HepG2 (cell line): ENCODE measurements around the gene PFN1. TPM values are rescaled to one million over a fixed set of nuclear protein-coding genes. Genes with fewer than 3 reads are reported as not detected.
A peak's percentile ranks its signal among the peaks of the same experiment; 100 is the strongest.

Experiments
- ASH2L ChIP-seq: fragments of 300-600, 200-600 bp; sonication (generic); IDR thresholded peaks from 2 replicates; pipeline ENCODE4 v1.7.0; 2017; ENCODE audit warnings: low read depth, mild to moderate bottlenecking, moderate library complexity, mixed read lengths, low read length; ENCODE audit not compliant: insufficient read length
- ATM ChIP-seq: fragments of 450-650 bp; IDR thresholded peaks from 2 replicates; pipeline ENCODE4 v1.7.1; 2017; ENCODE audit warnings: mild to moderate bottlenecking, borderline replicate concordance
- KDM5B ChIP-seq: sonication (generic); formaldehyde crosslinking; IDR thresholded peaks from 2 replicates; pipeline ENCODE4 v1.4.0; 2020; ENCODE audit warnings: missing genetic modification reagents, mild to moderate bottlenecking, borderline replicate concordance
- KLF16 ChIP-seq, 2 experiments: sonication (generic) in 1 of 2; formaldehyde crosslinking in 1 of 2; IDR thresholded peaks; 2 replicates each; pipeline versions ENCODE4 v1.6.1 to v1.8.0; 2016 to 2023; ENCODE audit warnings: missing genetic modification reagents in 2 of 2, missing compliant biosample characterization in 1 of 2
- NR2F6 ChIP-seq, 2 experiments: IDR thresholded peaks; 2 replicates each; pipeline ENCODE4 v1.6.1; 2016; ENCODE audit warnings: antibody characterized with exemption in 1 of 2, mild to moderate bottlenecking in 1 of 2
- PHF21A ChIP-seq: sonication (generic); formaldehyde crosslinking; IDR thresholded peaks from 2 replicates; pipeline ENCODE4 v1.5.0; 2020; ENCODE audit warnings: mild to moderate bottlenecking, missing genetic modification reagents
- SCMH1 ChIP-seq: sonication (generic); formaldehyde crosslinking; IDR thresholded peaks from 2 replicates; pipeline ENCODE4 v1.9.0; 2021; ENCODE audit warnings: missing genetic modification reagents, mild to moderate bottlenecking, borderline replicate concordance
- SMARCE1 ChIP-seq: fragments of 450-650 bp; IDR thresholded peaks from 2 replicates; pipeline ENCODE4 v1.6.1; 2017; ENCODE audit warnings: borderline replicate concordance
- ZBTB21 ChIP-seq: sonication (generic); formaldehyde crosslinking; IDR thresholded peaks from 2 replicates; pipeline ENCODE4 v1.4.0; 2020; ENCODE audit warnings: missing genetic modification reagents
- ZNF501 ChIP-seq: sonication (generic); formaldehyde crosslinking; IDR thresholded peaks from 2 replicates; pipeline ENCODE4 v1.5.1; 2020; ENCODE audit warnings: mild to moderate bottlenecking, moderate library complexity, missing genetic modification reagents
- ZNF512 ChIP-seq: sonication (generic); formaldehyde crosslinking; IDR thresholded peaks from 2 replicates; pipeline ENCODE4 v1.4.0; 2020; ENCODE audit warnings: mild to moderate bottlenecking, missing genetic modification reagents
- ZNF770 ChIP-seq: sonication (generic); formaldehyde crosslinking; IDR thresholded peaks from 2 replicates; pipeline ENCODE4 v1.5.0; 2020; ENCODE audit warnings: mild to moderate bottlenecking, missing genetic modification reagents
- polyA plus RNA-seq, 8 experiments: library from polyadenylated mRNA; depleted of rRNA in 3 of 8; stranded (reverse) in 7 of 8; unstranded in 1 of 8; fragments of >200 nt; fragmentation: Illumina TruSeq in 4 of 8; extraction: Trizol in 4 of 8; gene quantifications; 2 replicates each; pipeline versions ENCODE4 v1.2.1 to v1.2.3, GENCODE V29; 2011 to 2016; ENCODE audit warnings: low read depth in 4 of 8, missing spikeins in 1 of 8, mixed read lengths in 1 of 8; ENCODE audit not compliant: insufficient read depth in 1 of 8
- total RNA-seq, 5 experiments: library from RNA; depleted of rRNA; stranded (reverse); fragments of >200 nt; fragmentation: Illumina TruSeq; extraction: Trizol; gene quantifications; 2 replicates each; pipeline ENCODE4 v1.2.3, GENCODE V29; 2016; ENCODE audit warnings: low read depth in 1 of 5
- TF ChIP-seq, protein P1 (sequence below): sonication (generic); formaldehyde crosslinking; IDR thresholded peaks from 2 replicates; pipeline ENCODE4 v1.4.0; 2020; ENCODE audit warnings: missing genetic modification reagents

PFN1 gene
- total and polyA plus RNA-seq, 2 of the 13 experiments (the other 11 are each of a cell fraction or from before 2014, with no cell fraction given), result 494 to 613 TPM

DNA sequence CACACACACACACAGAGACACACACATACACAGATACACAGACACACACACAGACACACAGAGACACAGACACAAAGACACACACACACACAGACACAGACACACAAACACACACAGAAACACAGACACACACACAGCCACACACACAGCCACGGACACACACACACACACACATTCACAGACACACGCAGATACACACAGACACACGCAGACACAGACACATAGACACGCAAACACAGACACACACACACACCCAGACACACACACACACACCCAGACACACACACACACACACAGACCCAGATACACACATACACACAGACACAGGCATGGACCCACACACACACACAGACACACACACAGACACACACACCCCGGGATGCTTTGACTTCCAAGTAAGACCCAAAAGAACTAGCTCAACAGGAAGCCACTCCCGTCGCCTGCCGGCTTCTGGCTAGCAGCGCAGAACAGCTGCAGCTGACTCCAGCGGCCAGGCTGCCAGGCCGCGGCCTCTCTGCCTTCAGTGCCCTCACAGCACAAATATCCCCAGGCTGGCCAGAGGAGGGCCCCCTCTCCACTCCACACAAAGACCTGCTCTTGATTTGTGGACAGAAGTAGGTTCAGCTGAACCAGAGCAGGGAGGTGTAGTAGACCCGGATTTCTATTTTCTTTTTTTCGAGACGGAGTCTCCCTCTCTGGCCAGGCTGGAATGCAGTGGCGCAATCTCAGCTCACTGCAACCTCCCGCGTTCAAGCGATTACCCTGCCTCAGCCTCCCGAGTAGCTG is 39.4 kb downstream of the PFN1 start (continued):
- TF ChIP-seq, protein P1, sequence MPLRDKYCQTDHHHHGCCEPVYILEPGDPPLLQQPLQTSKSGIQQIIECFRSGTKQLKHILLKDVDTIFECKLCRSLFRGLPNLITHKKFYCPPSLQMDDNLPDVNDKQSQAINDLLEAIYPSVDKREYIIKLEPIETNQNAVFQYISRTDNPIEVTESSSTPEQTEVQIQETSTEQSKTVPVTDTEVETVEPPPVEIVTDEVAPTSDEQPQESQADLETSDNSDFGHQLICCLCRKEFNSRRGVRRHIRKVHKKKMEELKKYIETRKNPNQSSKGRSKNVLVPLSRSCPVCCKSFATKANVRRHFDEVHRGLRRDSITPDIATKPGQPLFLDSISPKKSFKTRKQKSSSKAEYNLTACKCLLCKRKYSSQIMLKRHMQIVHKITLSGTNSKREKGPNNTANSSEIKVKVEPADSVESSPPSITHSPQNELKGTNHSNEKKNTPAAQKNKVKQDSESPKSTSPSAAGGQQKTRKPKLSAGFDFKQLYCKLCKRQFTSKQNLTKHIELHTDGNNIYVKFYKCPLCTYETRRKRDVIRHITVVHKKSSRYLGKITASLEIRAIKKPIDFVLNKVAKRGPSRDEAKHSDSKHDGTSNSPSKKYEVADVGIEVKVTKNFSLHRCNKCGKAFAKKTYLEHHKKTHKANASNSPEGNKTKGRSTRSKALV (CRISPR knock-in tag), result 0 out of 2 replicates have a peak, but pooled peaks have one; percentile 12
- TF ChIP-seq SCMH1 (CRISPR knock-in tag), result no peak
- TF ChIP-seq ASH2L, result peak; percentile 14
- TF ChIP-seq NR2F6 (IDR thresholded peaks at IDR 0.05), result no peak
- TF ChIP-seq NR2F6 (CRISPR knock-in tag; IDR thresholded peaks at IDR 0.05), result peak; percentile 35; the same call in 1 of the 2 replicates
- peak; percentile 71 for TF ChIP-seq ZNF770 (CRISPR knock-in tag)
- no peak for TF ChIP-seq ZNF501 (CRISPR knock-in tag)
- no peak for TF ChIP-seq ZBTB21
- TF ChIP-seq KLF16 (CRISPR knock-in tag; IDR thresholded peaks at IDR 0.05), result 0 out of 4 replicates have a peak, but pooled peaks of 1 of the 2 experiments have one; percentile 42
- TF ChIP-seq ZNF512 (CRISPR knock-in tag), result 0 out of 2 replicates have a peak, but pooled peaks have one; percentile 56
- peak; percentile 66; the same call in 1 of the 2 replicates for TF ChIP-seq PHF21A (CRISPR knock-in tag)
- TF ChIP-seq KDM5B, result no peak; the same call in 1 of the 2 replicates
- no peak; the same call in 1 of the 2 replicates for TF ChIP-seq ATM
- no peak for TF ChIP-seq SMARCE1
